Adrenal gland (tissue), 5 donors: Measurements from ENCODE around the gene OAT.

Experiments used
- CTCF ChIP-seq, 6 experiments: fragments of 450-650 bp in 4 of 6; fragments of 200-600 bp in 2 of 6; sonication (generic) in 1 of 6; IDR thresholded peaks; 1 replicate in 5 of 6; 2 replicates in 1 of 6; pipeline versions ENCODE4 v1.5.1 to v1.8.0; 2016 to 2021; ENCODE audit warnings: antibody characterized with exemption in 6 of 6, mild to moderate bottlenecking in 2 of 6, moderate library complexity in 1 of 6
- POLR2A ChIP-seq, 2 donors: fragments of 450-650 bp; IDR thresholded peaks; one replicate each; pipeline ENCODE4 v1.6.1; 2017; ENCODE audit warnings: antibody characterized with exemption in 2 of 2, mild to moderate bottlenecking in 2 of 2, moderate library complexity in 1 of 2
- donor health status: DM: no; HTN: no; CAD: no.

- no peak for TF ChIP-seq CTCF (IDR thresholded peaks at IDR 0.05)
- TF ChIP-seq POLR2A (IDR thresholded peaks at IDR 0.05), result no peak
These were observed 31.5 kb upstream of the OAT start, which contains the start of gene NKX1-2 for GRCh38 chr10:124450012-124450782.
